H9 (cell line): Measurements from ENCODE around the gene P3H2. TPM values are rescaled to one million over a fixed set of nuclear protein-coding genes. Genes with fewer than 3 reads are reported as not detected.

ENCODE experiments used
- DNase-seq: peaks from one replicate; pipeline ENCODE4 v3.0.0-alpha.2; 2017
- H2AFZ ChIP-seq: one replicate; pipeline ENCODE4 v1.6.1; 2013; ENCODE audit warnings: mild to moderate bottlenecking, low read length, control low read depth, moderate library complexity
- H2AK5ac ChIP-seq: 2 replicates; pipeline ENCODE4 v1.6.1; 2013; ENCODE audit warnings: low read length, control low read depth, mixed read lengths; ENCODE audit not compliant: insufficient read length
- H2BK120ac ChIP-seq: one replicate; pipeline ENCODE4 v1.6.1; 2013; ENCODE audit warnings: low read depth, mild to moderate bottlenecking, low read length, control low read depth, inconsistent platforms; ENCODE audit not compliant: poor library complexity, severe bottlenecking
- H2BK12ac ChIP-seq: 2 replicates; pipeline ENCODE4 v1.6.1; 2013; ENCODE audit warnings: low read length, control low read depth, mixed read lengths, low read depth; ENCODE audit not compliant: insufficient read length
- H2BK15ac ChIP-seq: 2 replicates; pipeline ENCODE4 v1.6.1; 2013; ENCODE audit warnings: low read depth, low read length, control low read depth
- H2BK20ac ChIP-seq: one replicate; pipeline ENCODE4 v1.6.1; 2013; ENCODE audit warnings: low read depth, mild to moderate bottlenecking, low read length, control low read depth, inconsistent platforms; ENCODE audit not compliant: poor library complexity, severe bottlenecking
- H2BK5ac ChIP-seq: 2 replicates; pipeline ENCODE4 v1.6.1; 2013; ENCODE audit warnings: low read length, control low read depth, mixed read lengths; ENCODE audit not compliant: insufficient read length
- H3K14ac ChIP-seq: 2 replicates; pipeline ENCODE4 v1.6.1; 2013; ENCODE audit warnings: low read length, control low read depth; ENCODE audit not compliant: insufficient read depth
- H3K18ac ChIP-seq: 2 replicates; pipeline ENCODE4 v1.6.1; 2013; ENCODE audit warnings: low read depth, mild to moderate bottlenecking, mixed read lengths, low read length, control low read depth; ENCODE audit not compliant: insufficient read length
- H3K23ac ChIP-seq: 2 replicates; pipeline ENCODE4 v1.6.1; 2013; ENCODE audit warnings: low read length, control low read depth, mixed read lengths, low read depth; ENCODE audit not compliant: insufficient read length
- H3K23me2 ChIP-seq: 2 replicates; pipeline ENCODE4 v1.6.1; 2013; ENCODE audit warnings: low read depth, mild to moderate bottlenecking, mixed read lengths, low read length, control low read depth; ENCODE audit not compliant: insufficient read length, poor library complexity, severe bottlenecking
- H3K27ac ChIP-seq: 2 replicates; pipeline ENCODE4 v1.5.1; 2013; ENCODE audit warnings: low read length, control low read depth, mixed read lengths, low read depth; ENCODE audit not compliant: insufficient read length
- H3K27me3 ChIP-seq: 2 replicates; pipeline ENCODE4 v1.6.1; 2013; ENCODE audit warnings: low read length, control low read depth, inconsistent platforms; ENCODE audit not compliant: insufficient read depth
- H3K4ac ChIP-seq: 2 replicates; pipeline ENCODE4 v1.6.1; 2013; ENCODE audit warnings: low read depth, mild to moderate bottlenecking, control low read depth, inconsistent platforms, low read length, moderate library complexity
- H3K4me1 ChIP-seq: 2 replicates; pipeline ENCODE4 v1.6.1; 2013; ENCODE audit warnings: low read length, control low read depth, inconsistent platforms; ENCODE audit not compliant: insufficient read depth
- H3K4me2 ChIP-seq: 2 replicates; pipeline ENCODE4 v1.6.1; 2013; ENCODE audit warnings: low read length, control low read depth, mixed read lengths; ENCODE audit not compliant: insufficient read length, insufficient read depth
- H3K56ac ChIP-seq: 2 replicates; pipeline ENCODE4 v1.6.1; 2013; ENCODE audit warnings: low read depth, mild to moderate bottlenecking, mixed read lengths, low read length, control low read depth; ENCODE audit not compliant: insufficient read length
- H3K79me1 ChIP-seq: 2 replicates; pipeline ENCODE4 v1.6.1; 2013; ENCODE audit warnings: low read depth, mild to moderate bottlenecking, moderate library complexity, low read length, control low read depth, inconsistent platforms; ENCODE audit not compliant: insufficient read depth, poor library complexity, severe bottlenecking
- H3K79me2 ChIP-seq: 2 replicates; pipeline ENCODE4 v1.6.1; 2013; ENCODE audit warnings: low read length, control low read depth, inconsistent platforms; ENCODE audit not compliant: insufficient read depth
- H3K9ac ChIP-seq: 2 replicates; pipeline ENCODE4 v1.6.1; 2013; ENCODE audit warnings: low read length, control low read depth, mixed read lengths; ENCODE audit not compliant: insufficient read length; ENCODE audit errors: extremely low read depth
- H3K9me3 ChIP-seq: one replicate; pipeline ENCODE4 v1.6.1; 2013; ENCODE audit warnings: low read depth, low read length, inconsistent platforms; ENCODE audit not compliant: control insufficient read depth
- H3T11ph ChIP-seq: one replicate; pipeline ENCODE4 v1.6.1; 2013; ENCODE audit warnings: mild to moderate bottlenecking, low read length, control low read depth, inconsistent platforms
- H4K20me1 ChIP-seq: one replicate; pipeline ENCODE4 v1.6.1; 2013; ENCODE audit not compliant: control insufficient read depth, insufficient read length, insufficient read depth
- H4K5ac ChIP-seq: 2 replicates; pipeline ENCODE4 v1.6.1; 2013; ENCODE audit warnings: low read depth, mild to moderate bottlenecking, mixed read lengths, low read length, control low read depth; ENCODE audit not compliant: insufficient read length
- H4K8ac ChIP-seq: replicated peaks from 2 replicates; pipeline ENCODE4 v1.6.1; 2013; ENCODE audit warnings: low read length, control low read depth, mixed read lengths, low read depth; ENCODE audit not compliant: insufficient read length
- H4K91ac ChIP-seq: 2 replicates; pipeline ENCODE4 v1.6.1; 2013; ENCODE audit warnings: low read depth, mild to moderate bottlenecking, moderate library complexity, mixed read lengths, low read length, control low read depth; ENCODE audit not compliant: insufficient read length
- H3K27ac Mint-ChIP-seq, 3 experiments: 2 replicates in 2 of 3; 3 replicates in 1 of 3; pipeline ENCODE4 v1.8.0; 2020 to 2021; ENCODE audit warnings: mixed read lengths in 3 of 3, mild to moderate bottlenecking in 1 of 3, moderate library complexity in 1 of 3
- H3K27me3 Mint-ChIP-seq: 2 replicates; pipeline ENCODE4 v1.8.0; 2021; ENCODE audit warnings: low read depth, mild to moderate bottlenecking, moderate library complexity, mixed read lengths
- H3K36me3 Mint-ChIP-seq, 3 experiments: 2 replicates in 2 of 3; 3 replicates in 1 of 3; pipeline ENCODE4 v1.8.0; 2020 to 2021; ENCODE audit warnings: low read depth in 3 of 3, mixed read lengths in 3 of 3; ENCODE audit not compliant: insufficient read depth in 1 of 3
- H3K4me1 Mint-ChIP-seq, 2 experiments: 2 replicates each; pipeline ENCODE4 v1.8.0; 2020; ENCODE audit warnings: mixed read lengths in 2 of 2
- H3K4me3 Mint-ChIP-seq, 2 experiments: 2 replicates in 1 of 2; 3 replicates in 1 of 2; pipeline ENCODE4 v1.8.0; 2020 to 2021; ENCODE audit warnings: mild to moderate bottlenecking in 2 of 2, mixed read lengths in 2 of 2, moderate library complexity in 1 of 2
- H3K9me3 Mint-ChIP-seq, 2 experiments: 2 replicates in 1 of 2; 3 replicates in 1 of 2; pipeline ENCODE4 v1.8.0; 2020; ENCODE audit warnings: mild to moderate bottlenecking in 2 of 2, mixed read lengths in 2 of 2, moderate library complexity in 1 of 2
- WGBS: extraction: QIAGEN DNeasy Blood & Tissue Kit; methylation state at CpG from one replicate; pipeline ENCODE4 v1.1.7; 2013; ENCODE audit warnings: missing lambda C conversion rate, low lambda C conversion rate, mixed read lengths; ENCODE audit not compliant: insufficient read length; ENCODE audit errors: extremely low coverage; 5-methylcytosine and 5-hydroxymethylcytosine counted together
- total RNA-seq: library from RNA; stranded (reverse); gene quantifications from 2 replicates; pipeline ENCODE4 v1.2.1, GENCODE V29; 2021
- TF ChIP-seq, protein P1 (sequence below): fragments of 200-600 bp; sonication (generic); conservative IDR thresholded peaks from 3 replicates; pipeline ENCODE4 v1.8.0; 2021; ENCODE audit warnings: antibody characterized with exemption, mild to moderate bottlenecking

The P3H2 gene
- total RNA-seq, 1 experiment from 2014 or later: 41.5 TPM

DNA sequence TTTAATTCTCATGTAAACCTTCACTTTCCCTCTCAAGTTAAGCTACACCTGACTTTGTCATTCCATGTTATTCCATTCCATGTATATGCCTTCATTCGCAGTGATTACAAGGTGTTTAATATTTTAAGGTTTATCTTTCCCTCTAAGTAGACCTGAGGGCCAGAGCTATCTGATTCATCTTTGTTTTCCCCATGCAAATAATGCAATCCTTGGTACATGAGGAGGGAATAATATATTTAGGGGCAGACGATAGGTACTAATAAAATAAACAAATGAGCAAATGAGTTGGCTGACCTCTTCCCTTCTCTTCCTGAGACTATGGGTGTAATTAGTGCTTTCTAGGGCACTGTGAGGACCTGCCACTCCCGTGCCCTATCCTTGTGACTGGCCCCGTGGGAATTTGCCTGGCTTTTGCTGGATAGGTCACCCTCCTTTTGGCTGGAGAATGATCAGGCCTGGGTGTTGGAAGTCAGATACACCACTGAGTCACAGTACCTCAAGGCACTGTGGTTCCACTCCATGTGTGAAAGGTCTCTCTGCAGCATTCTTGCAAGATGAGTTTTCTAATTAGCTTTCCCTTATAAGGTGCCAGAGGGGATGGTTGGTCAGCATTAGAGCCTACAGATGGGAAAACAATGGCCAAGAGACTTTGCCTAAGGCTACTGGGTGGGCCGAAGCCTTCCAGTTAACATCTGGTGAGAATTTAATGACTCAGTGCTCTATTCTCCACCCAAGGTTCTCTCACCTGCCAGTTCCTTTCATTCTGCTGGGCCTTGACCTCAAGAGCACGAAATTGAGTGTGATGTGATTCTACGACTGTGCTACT, 183.2 kb downstream of the P3H2 start:
- H4K5ac ChIP-seq: no peak overlapping the region
- no peaks in the 10 kb centered on the region for H3K4me1 Mint-ChIP-seq
- no peak overlapping the region for H2AK5ac ChIP-seq
- no peaks in the 10 kb centered on the region for H3K9me3 Mint-ChIP-seq
- no peak overlapping the region for H3K23ac ChIP-seq
- no peak overlapping the region for H3K4ac ChIP-seq
- no peak overlapping the region for H4K8ac ChIP-seq
- H3K79me1 ChIP-seq: no peaks in the 10 kb centered on the region
- H3T11ph ChIP-seq: no peak overlapping the region
- H3K79me2 ChIP-seq: no peaks in the 10 kb centered on the region
- H2AFZ ChIP-seq: no peak overlapping the region
- no peak for DNase-seq
- H2BK12ac ChIP-seq: no peak overlapping the region
- no peak overlapping the region for H2BK20ac ChIP-seq
- no peaks in the 10 kb centered on the region for H3K23me2 ChIP-seq
- H3K27me3 Mint-ChIP-seq: no peaks in the 10 kb centered on the region
- TF ChIP-seq, protein P1, sequence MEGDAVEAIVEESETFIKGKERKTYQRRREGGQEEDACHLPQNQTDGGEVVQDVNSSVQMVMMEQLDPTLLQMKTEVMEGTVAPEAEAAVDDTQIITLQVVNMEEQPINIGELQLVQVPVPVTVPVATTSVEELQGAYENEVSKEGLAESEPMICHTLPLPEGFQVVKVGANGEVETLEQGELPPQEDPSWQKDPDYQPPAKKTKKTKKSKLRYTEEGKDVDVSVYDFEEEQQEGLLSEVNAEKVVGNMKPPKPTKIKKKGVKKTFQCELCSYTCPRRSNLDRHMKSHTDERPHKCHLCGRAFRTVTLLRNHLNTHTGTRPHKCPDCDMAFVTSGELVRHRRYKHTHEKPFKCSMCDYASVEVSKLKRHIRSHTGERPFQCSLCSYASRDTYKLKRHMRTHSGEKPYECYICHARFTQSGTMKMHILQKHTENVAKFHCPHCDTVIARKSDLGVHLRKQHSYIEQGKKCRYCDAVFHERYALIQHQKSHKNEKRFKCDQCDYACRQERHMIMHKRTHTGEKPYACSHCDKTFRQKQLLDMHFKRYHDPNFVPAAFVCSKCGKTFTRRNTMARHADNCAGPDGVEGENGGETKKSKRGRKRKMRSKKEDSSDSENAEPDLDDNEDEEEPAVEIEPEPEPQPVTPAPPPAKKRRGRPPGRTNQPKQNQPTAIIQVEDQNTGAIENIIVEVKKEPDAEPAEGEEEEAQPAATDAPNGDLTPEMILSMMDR: no peak
- H3K9me3 ChIP-seq: no peaks in the 10 kb centered on the region
- H3K27me3 ChIP-seq: no peaks in the 10 kb centered on the region
- no peak overlapping the region for H3K4me2 ChIP-seq
- no peak overlapping the region for H3K18ac ChIP-seq
- no peak overlapping the region for H4K91ac ChIP-seq
- H3K27ac ChIP-seq: no peak overlapping the region
- H3K9ac ChIP-seq: no peak overlapping the region
- H3K4me1 ChIP-seq: no peaks in the 10 kb centered on the region
- H3K36me3 Mint-ChIP-seq: peaks cover 0 to 5% (median 0%) of the 10 kb centered on the region in 3 experiments; a peak in 1 of 7 replicates
- H3K14ac ChIP-seq: no peak overlapping the region; the same call in 1 of the 2 replicates
- H2BK5ac ChIP-seq: no peak overlapping the region
- no peak overlapping the region for H3K56ac ChIP-seq
- no peak overlapping the region for H2BK15ac ChIP-seq
- H3K4me3 Mint-ChIP-seq: no peak overlapping the region
- no peak overlapping the region for H3K27ac Mint-ChIP-seq
- H4K20me1 ChIP-seq: no peaks in the 10 kb centered on the region
- H2BK120ac ChIP-seq: no peak overlapping the region
- no CpG with 5 or more reads among the region's 7 CpGs for WGBS
